Neural cell (in vitro differentiated cells): ENCODE results near the gene TNS1. TPM values are rescaled to one million over a fixed set of nuclear protein-coding genes. Genes with fewer than 3 reads are reported as not detected.

Source experiments
- H2AFZ ChIP-seq: fragments of 200-600, 300-800 bp; sonication (generic), shearing (Covaris generic); 2 replicates; pipeline ENCODE4 v1.6.0; 2014; ENCODE audit warnings: low read depth, mild to moderate bottlenecking, antibody characterized with exemption, low read length, moderate library complexity
- H3F3A ChIP-seq: fragments of 200-600 bp; shearing (Covaris generic); 2 replicates; pipeline ENCODE4 v1.6.1; 2016; ENCODE audit warnings: mild to moderate bottlenecking, moderate library complexity, mixed read lengths, antibody characterized with exemption, low read length; ENCODE audit not compliant: insufficient read depth, poor library complexity, severe bottlenecking
- H3K27ac ChIP-seq: fragments of 200-600, 300-800 bp; sonication (generic), shearing (Covaris generic); 2 replicates; pipeline ENCODE4 v1.5.1; 2014; ENCODE audit warnings: mild to moderate bottlenecking, low read length, moderate library complexity
- H3K27me3 ChIP-seq: fragments of 300-800, 200-600 bp; sonication (generic), shearing (Covaris generic); 2 replicates; pipeline ENCODE4 v1.6.0; 2014; ENCODE audit warnings: mild to moderate bottlenecking, low read depth, low read length, moderate library complexity; ENCODE audit not compliant: insufficient read depth
- H3K36me3 ChIP-seq: fragments of 300-800, 200-600 bp; sonication (generic), shearing (Covaris generic); 2 replicates; pipeline ENCODE4 v1.5.1; 2014; ENCODE audit warnings: mild to moderate bottlenecking, antibody characterized with exemption, low read length, moderate library complexity; ENCODE audit not compliant: insufficient read depth
- H3K4me2 ChIP-seq: fragments of 300-800, 200-600 bp; sonication (generic), shearing (Covaris generic); 2 replicates; pipeline ENCODE4 v1.6.0; 2014; ENCODE audit warnings: mild to moderate bottlenecking, low read length
- H3K4me3 ChIP-seq: fragments of 300-800, 200-600 bp; sonication (generic), shearing (Covaris generic); 2 replicates; pipeline ENCODE4 v1.5.1; 2014; ENCODE audit warnings: mild to moderate bottlenecking, low read length, moderate library complexity
- H3K79me2 ChIP-seq: fragments of 200-600 bp; shearing (Covaris generic); replicated peaks from 2 replicates; pipeline ENCODE4 v1.6.0; 2014; ENCODE audit warnings: mild to moderate bottlenecking, low read length, moderate library complexity; ENCODE audit not compliant: insufficient read depth
- H3K9ac ChIP-seq: fragments of 300-800, 200-600 bp; sonication (generic), shearing (Covaris generic); 2 replicates; pipeline ENCODE4 v1.6.1; 2016; ENCODE audit warnings: mild to moderate bottlenecking, low read length, mixed read lengths
- H3K9me2 ChIP-seq: fragments of 200-600 bp; shearing (Covaris generic); 2 replicates; pipeline ENCODE4 v1.6.1; 2016; ENCODE audit warnings: mild to moderate bottlenecking, low read length, mixed read lengths; ENCODE audit not compliant: insufficient read depth
- H3K9me3 ChIP-seq: fragments of 200-600, 300-800 bp; sonication (generic), shearing (Covaris generic); 2 replicates; pipeline ENCODE4 v1.6.1; 2016; ENCODE audit warnings: mild to moderate bottlenecking, mixed run types, low read length, moderate library complexity, mixed read lengths
- H4K20me1 ChIP-seq: fragments of 200-600 bp; shearing (Covaris generic); 2 replicates; pipeline ENCODE4 v1.6.1; 2016; ENCODE audit warnings: mild to moderate bottlenecking, mixed run types; ENCODE audit not compliant: insufficient read depth
- CTCF ChIP-seq: fragments of 450-650 bp; IDR thresholded peaks from 2 replicates; pipeline ENCODE4 v1.5.1; 2014; ENCODE audit warnings: antibody characterized with exemption, mild to moderate bottlenecking, moderate library complexity; ENCODE audit not compliant: poor library complexity, severe bottlenecking
- EP300 ChIP-seq: fragments of 450-650 bp; conservative IDR thresholded peaks from 2 replicates; pipeline ENCODE4 v1.6.1; 2014; ENCODE audit warnings: antibody characterized with exemption, mild to moderate bottlenecking, moderate library complexity; ENCODE audit not compliant: poor library complexity, severe bottlenecking
- EZH2 ChIP-seq: fragments of 200-600, 300-800 bp; shearing (Covaris generic), sonication (generic); IDR thresholded peaks from 2 replicates; pipeline ENCODE4 v1.6.1; 2014; ENCODE audit warnings: antibody characterized with exemption, low read length, borderline replicate concordance, mild to moderate bottlenecking; ENCODE audit not compliant: insufficient read depth, poor library complexity, severe bottlenecking
- MXI1 ChIP-seq: fragments of 450-650 bp; conservative IDR thresholded peaks from 2 replicates; pipeline ENCODE4 v1.6.1; 2014; ENCODE audit warnings: antibody characterized with exemption, mild to moderate bottlenecking; ENCODE audit not compliant: poor library complexity, severe bottlenecking
- POLR2AphosphoS5 ChIP-seq: IDR thresholded peaks from 2 replicates; pipeline ENCODE4 v1.6.1; 2012
- RAD21 ChIP-seq: fragments of 450-650 bp; conservative IDR thresholded peaks from 2 replicates; pipeline ENCODE4 v1.6.1; 2014; ENCODE audit warnings: antibody characterized with exemption, mild to moderate bottlenecking, moderate library complexity
- REST ChIP-seq: IDR thresholded peaks from 2 replicates; pipeline ENCODE4 v1.6.1; 2012; ENCODE audit warnings: borderline replicate concordance
- SMC3 ChIP-seq: fragments of 450-650 bp; conservative IDR thresholded peaks from 2 replicates; pipeline ENCODE4 v1.6.1; 2014; ENCODE audit warnings: antibody characterized with exemption, mild to moderate bottlenecking, moderate library complexity; ENCODE audit not compliant: poor library complexity
- TAF1 ChIP-seq: IDR thresholded peaks from 2 replicates; pipeline ENCODE4 v1.6.1; 2012; ENCODE audit warnings: low read depth
- polyA plus RNA-seq: library from polyadenylated mRNA; depleted of rRNA; stranded (reverse); fragments of >200 nt; gene quantifications from 2 replicates; pipeline ENCODE4 v1.2.3, GENCODE V29; 2014

The TNS1 gene
- polyA plus RNA-seq, 1 donor from 2014 or later: 1.5 TPM

- Histone ChIP-seq H3K79me2 (no peaks in the 10 kb centered on the region), H4K20me1 (no peaks in the 10 kb centered on the region), H2AFZ (no peak overlapping the region), H3K9ac (no peak overlapping the region), H3K9me2 (no peaks in the 10 kb centered on the region), H3K4me3 (no peak overlapping the region), H3K4me2 (no peak overlapping the region), H3K36me3 (no peaks in the 10 kb centered on the region), H3K27ac (no peak overlapping the region), H3K27me3 (no peaks in the 10 kb centered on the region), H3F3A (no peaks in the 10 kb centered on the region), H3K9me3 (no peaks in the 10 kb centered on the region)
- TF ChIP-seq CTCF: no peak
- no peak for TF ChIP-seq POLR2AphosphoS5
- no peak for TF ChIP-seq EZH2
- no peak for TF ChIP-seq SMC3
- no peak for TF ChIP-seq RAD21
- TF ChIP-seq TAF1: no peak
- TF ChIP-seq MXI1: no peak
- TF ChIP-seq EP300: no peak
- TF ChIP-seq REST: no peak
Measured at GRCh38 chr2:217946051-217946450, 56.7 kb downstream of the TNS1 start.

GRCh38 chr2:217945530-217945929, 57.3 kb downstream of the TNS1 start:
- no peak overlapping the region for H3K4me2 ChIP-seq
- H4K20me1 ChIP-seq: no peaks in the 10 kb centered on the region
- H3K9me2 ChIP-seq: no peaks in the 10 kb centered on the region

More at GRCh38 chr2:217945530-217945929, 57.3 kb downstream of the TNS1 start:
- Histone ChIP-seq H2AFZ (no peak overlapping the region), H3K79me2 (no peaks in the 10 kb centered on the region), H3K27me3 (no peaks in the 10 kb centered on the region), H3K9me3 (no peaks in the 10 kb centered on the region), H3K4me3 (no peak overlapping the region), H3F3A (no peaks in the 10 kb centered on the region), H3K9ac (no peak overlapping the region), H3K27ac (no peak overlapping the region), H3K36me3 (no peaks in the 10 kb centered on the region)
- TF ChIP-seq POLR2AphosphoS5 (no peak), EP300 (no peak), MXI1 (no peak), CTCF (no peak), REST (no peak), TAF1 (no peak)
